GM18502 (cell line): ENCODE measurements around the gene TMEM109.

Experiments used
- ATAC-seq: cut with Tn5 transposase; IDR thresholded peaks from one replicate; pipeline ENCODE4 v1.9.1; 2021; ENCODE audit warnings: mild to moderate bottlenecking; ENCODE audit not compliant: unreplicated experiment, poor library complexity

The TMEM109 gene

DNA sequence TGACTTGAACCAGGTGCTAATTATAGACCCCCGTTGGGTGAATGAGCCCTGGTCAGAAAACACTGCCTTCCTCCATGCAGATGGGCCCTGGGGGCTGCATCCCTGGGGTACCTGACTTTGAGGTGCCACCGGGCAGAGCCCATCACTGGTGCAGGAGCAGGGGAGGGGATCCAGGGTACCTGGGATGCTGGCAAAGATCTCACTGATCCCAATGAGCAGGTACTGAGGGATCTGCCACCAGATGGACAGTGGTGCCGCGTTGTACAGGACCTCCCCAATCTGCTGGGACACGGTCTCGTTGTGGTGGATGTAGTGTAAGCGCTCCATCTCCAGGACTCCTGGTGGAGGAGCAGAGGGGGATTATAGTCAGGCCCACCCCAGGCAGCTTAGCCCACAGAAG, 25.3 kb downstream of the TMEM109 start:
- ATAC-seq = no peak

DNA sequence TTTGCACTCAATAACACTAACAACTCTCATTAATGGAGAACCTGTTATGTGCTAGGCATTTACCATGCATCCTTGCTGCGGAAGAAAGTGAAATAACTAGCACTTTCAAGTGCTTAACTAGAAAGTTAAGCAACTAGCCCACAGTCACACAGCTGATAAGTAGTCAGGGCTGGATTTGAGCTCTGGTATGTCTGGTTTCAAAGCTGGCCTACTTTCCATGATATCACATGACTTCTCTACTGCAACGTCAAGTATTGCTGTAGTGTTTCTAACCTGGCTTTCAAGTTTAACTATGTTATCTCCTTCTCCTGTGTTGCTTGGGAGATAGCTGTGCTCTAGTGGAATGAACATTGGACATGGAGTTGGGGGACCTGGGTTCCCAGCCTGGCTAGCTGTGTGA, 25.9 kb downstream of the TMEM109 start:
- no peak for ATAC-seq

DNA sequence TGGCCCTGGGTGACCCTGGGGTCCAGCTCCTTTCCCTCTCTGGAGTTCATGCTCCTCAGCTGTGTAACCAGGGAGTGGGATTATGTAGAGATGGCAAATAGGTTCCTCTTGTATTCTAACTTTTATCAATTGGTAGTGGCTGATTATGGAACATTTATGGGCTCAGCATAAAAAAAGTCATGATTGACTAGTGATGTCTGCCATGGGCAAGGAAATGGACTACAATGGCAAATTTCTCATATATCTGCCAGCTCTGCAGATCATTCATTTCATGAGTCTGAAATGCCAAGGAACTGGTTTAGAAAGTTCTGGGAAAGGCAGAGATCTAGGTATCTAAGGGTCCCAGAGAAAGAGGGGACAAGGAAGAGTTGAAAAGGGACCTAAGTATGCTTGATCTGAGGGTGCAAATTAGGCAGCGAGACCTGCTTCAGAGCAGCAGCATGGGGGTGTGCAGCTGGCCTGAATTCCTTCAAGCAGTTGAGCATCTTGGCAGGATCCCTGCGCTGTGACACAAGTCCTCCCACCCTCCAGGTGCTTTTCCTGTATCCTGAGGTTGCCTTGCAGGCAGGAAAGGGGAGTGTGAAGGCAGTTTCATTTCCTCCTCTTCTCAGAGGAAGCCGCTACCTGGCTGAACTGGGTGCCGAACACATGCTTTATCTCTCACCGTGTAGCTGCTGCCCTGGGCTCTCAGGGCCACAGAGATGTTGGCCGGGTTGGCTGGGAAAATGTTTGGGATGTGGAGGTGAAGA, 27.6 kb downstream of the TMEM109 start:
- ATAC-seq = no peak

DNA sequence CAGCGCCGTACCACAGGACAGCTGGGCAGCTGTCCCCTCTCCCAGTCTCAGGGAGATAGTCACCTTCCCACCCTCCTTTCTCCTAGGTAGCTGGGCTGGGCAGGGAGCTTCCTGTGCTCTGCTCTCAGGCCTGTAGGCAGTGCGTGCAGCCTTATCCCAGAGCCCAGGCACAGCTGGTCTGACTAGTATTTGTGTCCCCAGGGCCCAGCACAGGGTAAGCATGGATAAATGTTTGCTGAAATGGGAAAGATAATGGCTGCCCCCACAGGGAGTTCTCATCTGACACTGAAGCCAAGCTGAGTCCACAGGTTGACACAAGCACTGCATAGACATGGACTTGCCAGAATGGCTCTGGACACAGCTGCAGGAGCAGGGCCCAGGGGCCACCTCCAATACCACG, 28.3 kb downstream of the TMEM109 start:
- no peak for ATAC-seq

DNA sequence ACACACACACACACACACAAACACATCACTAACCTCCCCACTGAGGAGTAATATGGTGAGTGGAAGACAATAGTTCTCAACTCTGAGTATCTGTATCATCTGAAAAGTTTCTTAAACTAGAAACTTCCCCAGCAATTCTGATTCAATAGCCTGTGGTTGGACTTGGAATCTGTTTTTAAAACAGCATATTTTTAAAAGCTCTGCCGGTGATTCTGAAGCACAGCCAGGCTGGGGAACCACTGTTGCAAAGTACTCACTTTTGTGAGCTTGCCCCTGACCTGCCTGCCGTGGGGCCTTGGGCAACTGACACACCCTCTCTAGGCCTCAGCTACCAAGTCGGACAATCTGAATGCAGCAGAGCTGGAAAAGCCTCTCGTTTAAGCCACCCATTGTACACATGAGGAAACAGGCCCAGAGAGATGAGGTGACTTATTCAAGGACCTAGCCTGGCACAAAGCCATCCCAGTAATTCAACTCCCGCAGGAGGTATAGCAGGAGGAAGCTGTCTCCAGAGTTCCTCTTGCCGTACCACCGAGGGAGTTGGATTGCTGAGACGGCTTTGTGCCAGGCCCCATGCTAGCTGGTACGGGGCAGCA, 29.1 kb downstream of the TMEM109 start:
- ATAC-seq = no peak

DNA sequence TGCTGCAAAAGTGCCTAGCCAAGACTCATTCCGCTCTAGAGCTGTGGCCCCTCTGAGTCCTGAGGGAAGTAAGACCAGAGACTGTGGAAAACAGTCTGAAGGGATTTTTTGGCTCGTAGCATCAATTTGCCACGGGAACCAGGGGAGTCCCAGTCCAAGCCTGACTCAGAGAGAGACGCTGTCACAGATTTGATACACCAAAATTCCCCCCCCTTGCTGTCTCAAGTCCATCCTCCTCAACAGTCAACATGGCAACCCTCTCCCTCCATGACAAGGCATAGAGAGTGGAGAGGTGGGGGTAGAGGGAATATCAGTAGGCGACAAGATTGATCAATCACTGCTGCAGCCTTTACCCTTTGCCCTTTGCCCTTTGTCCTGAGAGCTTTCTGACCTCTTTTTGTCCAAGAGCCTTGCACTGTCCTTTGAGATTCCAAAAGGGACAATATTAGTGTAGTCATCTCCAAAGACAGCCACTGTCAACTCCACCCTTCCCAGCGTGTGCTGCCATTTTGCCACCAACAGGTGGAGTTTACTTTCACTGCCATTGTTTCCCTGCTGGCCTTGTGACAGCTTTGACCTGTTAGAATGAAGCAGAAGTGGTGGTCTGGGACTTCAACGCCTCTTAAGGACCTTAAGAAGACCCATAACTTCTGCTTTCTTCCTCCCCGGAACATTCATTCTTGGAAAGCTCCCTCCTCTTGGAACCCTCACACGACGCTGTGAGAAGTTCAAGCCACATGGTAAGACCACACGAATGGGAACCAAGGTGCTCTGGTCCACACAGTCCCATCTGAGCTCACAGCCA, 30.7 kb downstream of the TMEM109 start:
- no peak for ATAC-seq

DNA sequence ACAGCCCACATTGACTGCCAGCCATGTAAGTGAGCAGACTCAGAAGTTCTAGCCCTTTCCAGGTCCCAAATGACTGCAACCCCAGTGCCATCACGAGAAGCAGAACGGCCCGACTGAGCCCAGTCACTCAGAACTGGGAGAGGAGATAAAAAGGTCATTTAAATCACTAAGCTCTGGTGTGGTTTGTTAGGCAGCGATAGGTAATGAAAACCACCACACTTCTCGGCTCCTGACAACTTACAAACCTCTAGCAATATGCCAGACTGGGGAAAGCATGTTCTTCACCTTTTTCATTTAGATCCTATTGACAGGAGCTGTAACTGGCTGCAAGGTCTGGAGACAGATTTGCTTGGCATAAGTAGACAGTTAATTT, 31.3 kb downstream of the TMEM109 start:
- no peak for ATAC-seq

DNA sequence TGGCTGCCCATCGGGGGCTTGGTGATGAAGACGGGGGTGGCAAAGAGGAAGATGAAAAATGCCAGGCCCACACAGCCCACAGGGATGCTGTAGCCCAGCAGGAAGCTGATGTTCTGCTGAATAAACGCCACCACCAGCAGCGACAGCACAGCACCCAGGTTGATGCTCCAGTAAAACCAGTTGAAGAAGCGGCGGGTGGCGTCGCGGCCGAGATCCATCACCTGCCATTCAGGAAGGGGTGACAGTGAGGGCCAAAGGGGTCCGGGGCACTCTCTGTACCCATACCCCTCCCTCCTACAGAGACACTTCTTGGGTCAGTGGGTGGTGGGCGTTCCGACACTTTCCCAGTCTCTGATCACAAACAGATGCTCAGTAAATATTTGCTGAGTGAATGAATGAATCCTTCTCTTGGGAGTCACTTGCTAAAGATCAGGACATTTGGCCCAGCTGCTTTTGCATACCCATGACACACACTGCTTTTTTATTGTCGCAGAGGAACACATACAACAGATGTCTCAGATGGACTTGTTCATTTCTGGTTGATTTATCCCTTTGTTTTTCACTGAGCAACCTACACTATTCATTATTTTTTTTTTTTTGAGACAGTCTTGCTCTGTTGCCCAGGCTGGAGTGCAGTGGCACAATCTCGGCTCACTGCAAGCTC, 32.8 kb downstream of the TMEM109 start:
- no peak for ATAC-seq

DNA sequence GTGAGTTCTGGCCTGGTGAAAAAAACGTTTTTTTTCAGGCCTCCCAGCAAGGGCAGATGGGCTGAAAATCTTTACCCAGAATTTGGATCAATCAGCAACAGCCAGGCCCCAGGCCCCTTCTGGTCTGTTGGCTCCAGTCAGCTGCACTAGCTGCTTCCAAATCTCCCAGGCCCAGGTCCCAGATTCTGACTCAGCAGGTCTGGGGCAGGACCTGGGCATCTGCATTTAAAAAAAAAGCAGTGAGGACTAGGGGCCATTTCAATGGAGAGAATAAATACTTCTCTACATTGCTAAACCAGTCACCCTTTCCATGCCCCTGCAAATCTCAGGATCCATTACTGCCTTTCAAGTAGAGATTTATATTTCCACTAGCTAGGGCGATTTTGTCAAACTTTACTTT, 33.7 kb downstream of the TMEM109 start:
- no peak for ATAC-seq

DNA sequence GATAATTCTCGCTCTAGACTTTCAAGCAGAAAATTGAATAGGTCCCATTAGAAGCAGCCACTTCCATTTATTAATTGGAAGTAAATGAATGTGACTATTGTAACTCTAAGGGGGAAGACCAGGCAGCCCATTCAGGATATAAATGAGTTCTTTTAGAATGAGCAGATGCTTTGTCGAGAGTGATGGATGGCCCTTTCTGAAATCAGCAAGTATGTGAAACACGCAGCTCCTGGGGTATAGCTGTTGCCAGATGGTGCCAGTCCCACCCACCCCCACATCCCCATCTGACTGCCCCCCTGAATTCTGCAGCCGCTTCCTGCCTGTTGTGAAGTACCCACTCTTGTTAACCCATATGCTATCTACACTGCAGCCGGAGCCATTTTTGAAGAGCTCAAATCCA, 34.3 kb downstream of the TMEM109 start:
- ATAC-seq = no peak

DNA sequence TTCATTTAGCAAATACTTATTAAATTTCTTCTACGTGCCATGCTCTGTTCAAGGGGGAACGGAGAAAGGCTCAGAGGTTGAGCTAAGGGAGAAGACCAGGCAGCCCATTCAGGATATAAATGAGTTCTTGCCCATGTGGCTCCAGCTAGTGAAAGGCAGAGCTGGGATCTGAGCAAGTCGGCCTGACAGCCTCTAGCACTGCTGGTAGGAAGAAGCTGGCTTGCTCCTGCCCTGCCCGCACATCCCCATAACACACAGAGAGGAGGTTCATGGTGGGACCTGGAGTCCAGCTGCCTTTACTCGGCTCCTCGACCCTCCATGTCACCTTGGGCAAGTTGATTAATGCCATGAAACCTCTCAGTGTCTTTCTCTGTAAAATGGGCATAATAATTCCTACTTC, 36.1 kb downstream of the TMEM109 start:
- no peak for ATAC-seq

DNA sequence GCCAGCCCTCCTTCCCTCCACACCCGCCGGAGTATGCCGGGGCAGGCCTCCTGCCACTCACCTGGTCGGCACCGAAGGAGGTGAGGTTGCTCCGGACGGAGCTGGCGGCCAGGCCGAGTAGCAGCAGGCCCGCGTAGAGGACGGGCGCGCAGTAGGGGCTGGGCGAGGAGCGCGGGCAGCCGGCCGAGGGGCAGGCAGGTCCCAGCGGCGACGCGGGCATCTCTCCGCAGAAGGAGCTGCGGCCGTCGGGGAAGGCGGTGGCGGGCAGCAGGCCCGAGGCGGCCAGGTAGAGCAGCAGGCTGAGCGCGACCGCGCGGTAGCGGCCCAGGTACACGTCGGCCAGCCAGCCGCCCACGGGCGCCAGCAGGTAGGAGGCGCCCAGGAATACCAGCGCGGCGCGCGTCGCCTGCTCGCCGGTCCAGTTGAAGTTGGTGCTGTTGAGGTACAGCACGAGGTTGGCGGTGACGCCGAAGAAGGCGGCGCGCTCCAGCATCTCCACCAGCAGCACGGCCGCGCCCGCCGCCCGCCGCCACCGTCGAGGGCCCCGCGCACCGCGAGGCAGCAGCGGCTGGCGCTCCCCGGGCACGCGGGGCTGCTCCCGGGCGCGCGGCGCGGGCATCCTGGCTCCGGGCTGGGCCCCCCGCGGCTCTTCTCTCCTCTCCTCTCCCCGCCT, 37.1 kb downstream of the TMEM109 start:
- ATAC-seq = no peak

DNA sequence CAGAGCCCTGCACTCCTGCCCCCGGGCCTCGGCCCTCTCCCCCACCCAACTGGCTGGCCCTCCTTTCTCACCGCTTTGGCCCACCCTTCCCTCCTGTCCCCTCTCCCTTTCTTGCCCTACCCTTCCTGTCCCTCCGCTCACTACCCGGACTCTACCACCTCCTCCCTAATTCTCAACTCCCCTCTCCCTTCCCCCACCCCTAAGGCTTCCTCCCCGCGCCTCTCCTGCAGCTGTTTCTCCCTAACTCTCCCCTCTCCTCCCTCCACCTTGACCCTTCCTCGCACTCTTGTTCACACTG, 37.6 kb downstream of the TMEM109 start:
- ATAC-seq = no peak

DNA sequence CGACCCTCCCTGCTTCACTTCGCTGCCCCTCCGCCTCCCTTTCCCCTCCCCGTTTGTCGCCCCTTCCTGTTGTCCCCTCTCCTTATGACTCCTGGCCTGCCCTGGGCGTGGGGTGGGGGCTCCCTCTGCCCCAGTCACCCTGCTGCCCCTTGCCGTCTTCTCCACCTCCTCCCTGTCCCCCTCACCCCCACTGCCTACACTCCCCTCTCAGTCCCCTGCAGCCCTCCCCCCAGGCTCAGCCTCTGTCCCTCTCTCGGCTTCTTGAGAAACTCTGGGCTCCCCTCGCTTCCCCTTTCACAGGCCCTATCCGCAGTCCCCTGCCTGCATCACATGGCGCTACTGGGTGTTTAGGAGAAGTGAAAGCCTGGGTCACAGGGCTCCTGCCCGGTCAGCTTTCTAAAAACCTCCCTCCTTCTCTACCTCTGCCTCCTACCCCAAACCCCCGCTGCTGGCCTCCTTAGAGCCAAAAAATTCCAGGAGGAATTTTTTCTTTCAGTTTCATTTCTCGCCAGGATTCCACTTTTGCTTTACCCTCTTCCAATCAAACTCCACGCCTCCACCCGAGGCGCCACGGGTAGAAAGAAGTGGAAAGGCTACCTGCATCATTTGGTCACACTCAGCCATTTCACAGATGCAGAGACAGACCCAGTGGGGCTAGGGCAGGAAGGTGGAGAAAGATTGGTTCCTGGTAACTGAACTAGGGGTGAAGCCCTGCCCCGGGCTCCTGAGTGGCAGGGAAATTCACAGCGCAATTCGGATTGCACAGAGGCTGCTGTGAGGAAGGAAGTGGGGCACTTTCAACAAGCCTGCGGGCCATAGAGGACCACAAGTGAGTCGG, 38.2 kb downstream of the TMEM109 start, which contains the start of gene SLC15A3:
Gene SLC15A3, minus strand, starts transcription at position 273 of the 838 bp plus-strand sequence. CDS start 625 bp downstream, outside the sequence.
- peak; percentile 71 for ATAC-seq

DNA sequence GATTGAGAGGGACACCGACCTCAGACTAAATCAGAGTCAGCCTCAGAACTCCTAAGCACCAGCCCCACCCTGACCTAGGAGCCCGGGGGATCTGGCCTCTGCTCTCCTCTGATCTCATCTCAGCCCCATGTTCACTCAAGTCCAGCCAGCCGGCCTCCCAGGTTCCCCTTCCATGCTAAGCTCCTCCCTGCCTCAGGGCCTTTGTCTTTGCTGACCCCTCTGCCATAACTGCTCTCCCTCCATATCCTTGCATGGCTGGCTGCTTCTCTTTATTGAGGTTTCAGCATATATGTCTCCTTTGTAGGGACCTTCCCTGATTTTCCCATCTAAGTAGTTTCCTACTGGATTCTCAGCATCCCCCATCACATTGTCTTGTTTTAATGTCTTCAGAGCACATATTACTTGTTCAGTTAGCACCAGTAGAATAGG, 38.8 kb downstream of the TMEM109 start:
- ATAC-seq = no peak

DNA sequence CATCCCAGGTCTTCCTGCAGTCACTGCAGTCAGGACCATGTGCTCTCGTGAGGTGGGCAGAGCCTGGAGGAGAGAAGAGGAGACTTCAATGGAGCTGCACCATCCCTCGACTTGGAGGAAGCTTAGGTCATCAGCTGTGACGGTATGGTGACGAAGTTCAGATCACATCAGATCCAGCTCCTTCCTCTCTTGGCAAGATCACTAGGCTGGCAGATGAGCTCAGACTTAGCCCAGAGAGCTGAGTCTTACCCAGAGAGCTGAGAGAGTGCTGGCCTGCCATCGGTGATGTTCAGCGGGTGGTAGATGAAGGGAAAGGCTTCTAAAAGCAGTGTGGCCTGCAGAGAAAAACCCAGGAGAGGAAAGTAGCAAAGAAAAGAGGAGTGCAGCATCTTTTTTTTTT, 39.8 kb downstream of the TMEM109 start:
- no peak for ATAC-seq

DNA sequence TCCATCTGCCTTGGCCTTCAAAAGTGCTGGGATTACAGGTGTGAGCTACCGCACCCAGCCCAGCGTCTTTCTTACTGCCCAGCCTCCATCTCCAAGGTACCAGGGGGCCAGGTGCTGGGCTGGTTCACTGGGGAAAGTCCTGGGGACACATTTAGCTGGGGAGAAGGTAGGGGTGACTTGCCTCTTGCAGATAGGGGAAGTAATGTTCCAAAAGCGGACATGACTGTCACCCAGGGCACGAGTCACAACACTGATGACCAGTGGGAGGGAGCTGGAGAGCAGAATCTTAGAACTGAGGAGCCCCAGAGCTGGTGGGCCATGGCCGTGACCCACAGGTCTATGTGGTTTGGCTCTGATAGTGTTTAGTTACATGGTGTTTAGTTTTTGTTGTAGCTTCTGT, 40.5 kb downstream of the TMEM109 start:
- no peak for ATAC-seq

DNA sequence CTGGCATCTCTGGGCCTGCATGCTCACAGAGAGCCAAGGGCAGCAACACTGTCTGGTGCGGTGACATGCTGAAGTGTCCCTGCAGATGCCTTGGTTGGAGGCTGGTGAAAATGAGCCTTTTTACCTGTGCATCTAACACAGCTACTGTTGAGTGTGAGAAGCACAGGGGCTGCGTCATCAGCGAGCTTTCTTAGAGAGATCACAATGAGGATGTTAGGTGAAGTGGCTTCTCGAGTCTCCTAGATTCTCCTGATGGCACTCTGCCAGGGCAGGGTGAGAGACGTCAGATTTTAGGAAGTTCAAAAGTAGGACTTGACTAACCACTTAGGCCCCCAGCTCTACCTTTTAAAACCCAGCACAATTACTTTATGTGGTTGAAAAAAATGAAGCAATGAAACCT, 41.6 kb downstream of the TMEM109 start:
- ATAC-seq = no peak

DNA sequence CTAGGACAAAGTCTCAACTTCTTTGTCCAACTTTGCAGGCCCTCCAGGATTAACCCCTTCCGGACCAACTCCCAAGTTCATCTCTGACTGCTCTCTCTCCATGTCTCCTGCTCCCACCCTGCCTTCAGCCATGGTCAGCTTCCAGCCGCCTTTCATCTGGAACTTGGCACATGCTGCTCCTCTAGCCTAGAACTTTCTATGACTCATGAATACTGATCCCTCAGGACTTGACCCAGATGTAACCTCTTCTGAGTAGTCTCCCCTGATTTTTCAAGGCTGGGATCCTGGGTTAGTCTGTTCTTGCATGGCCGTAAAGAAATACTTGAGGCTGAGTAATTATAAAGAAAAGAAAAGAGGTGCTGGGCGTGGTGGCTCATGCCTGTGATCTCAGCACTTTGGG, 43.2 kb downstream of the TMEM109 start:
- ATAC-seq = no peak

DNA sequence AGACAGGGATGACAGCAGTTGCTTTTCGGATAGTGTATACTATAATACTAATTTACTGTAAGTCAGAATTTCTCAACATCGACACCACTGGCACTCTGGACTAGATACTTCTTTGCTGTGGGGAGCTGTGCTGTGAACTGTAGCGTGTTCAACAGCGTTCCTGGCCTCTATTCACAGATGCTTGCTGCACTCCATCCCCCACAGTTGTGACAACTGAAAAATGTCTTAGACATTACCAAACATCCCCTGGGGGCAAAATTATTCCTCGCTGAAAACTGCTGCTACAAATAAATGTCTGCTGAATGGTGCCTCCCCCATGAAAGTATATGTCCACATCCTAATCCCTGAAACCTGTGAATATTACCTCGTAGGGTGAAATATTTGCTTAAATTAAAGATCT, 45.5 kb downstream of the TMEM109 start:
- no peak for ATAC-seq
